IMR-90 (cell line): ENCODE results near the gene CACNA1G. TPM values are rescaled to one million over a fixed set of nuclear protein-coding genes. Genes with fewer than 3 reads are reported as not detected.

Experiments used
- ATAC-seq: fragments of 200-7000 bp; cut with Tn5 transposase; 2 replicates; pipeline ENCODE4 v1.9.1; 2020; ENCODE audit warnings: low read depth, mild to moderate bottlenecking, moderate library complexity
- BruUV-seq: library from RNA; stranded (reverse); fragments of 400-500 nt; replicated peaks from 2 replicates; lab custom pipeline; 2021; lab: Mats Ljungman, UMichigan
- CTCF ChIA-PET: fragments of 300-600 bp; formaldehyde crosslinking; extraction: SDS; loops from one replicate; lab custom pipeline; 2021; ENCODE audit warnings: antibody characterized with exemption; lab: Yijun Ruan, JAX
- POLR2A ChIA-PET: fragments of 300-600 bp; sonication (Branson Sonifier 250); formaldehyde crosslinking; loops from one replicate; lab custom pipeline; 2022; ENCODE audit warnings: antibody characterized with exemption; ENCODE audit not compliant: unreplicated experiment; lab: Charles Lee
- DNase-seq: peaks from one replicate; pipeline ENCODE4 v3.0.0; 2013
- H2AFZ ChIP-seq: replicated peaks from 2 replicates; pipeline ENCODE3; 2013; ENCODE audit warnings: low read length, mild to moderate bottlenecking; ENCODE audit not compliant: poor library complexity
- H2AK5ac ChIP-seq: 2 replicates; pipeline ENCODE4 v1.6.1; 2013; ENCODE audit warnings: low read depth, low read length, inconsistent platforms
- H2AK9ac ChIP-seq: replicated peaks from 2 replicates; pipeline ENCODE3; 2013; ENCODE audit warnings: mild to moderate bottlenecking, low read depth, low read length, moderate library complexity; ENCODE audit not compliant: poor library complexity
- H2BK120ac ChIP-seq: 2 replicates; pipeline ENCODE4 v1.6.1; 2013; ENCODE audit warnings: low read depth, low read length, inconsistent platforms
- H2BK15ac ChIP-seq: 3 replicates; pipeline ENCODE4 v1.6.1; 2013; ENCODE audit warnings: low read depth, low read length, inconsistent platforms
- H2BK20ac ChIP-seq: 2 replicates; pipeline ENCODE4 v1.6.1; 2013; ENCODE audit warnings: low read depth, mild to moderate bottlenecking, inconsistent platforms, low read length, moderate library complexity
- H2BK5ac ChIP-seq: 2 replicates; pipeline ENCODE4 v1.6.1; 2013; ENCODE audit warnings: mild to moderate bottlenecking, low read depth, low read length, inconsistent platforms; ENCODE audit not compliant: poor library complexity, severe bottlenecking
- H3K14ac ChIP-seq: replicated peaks from 2 replicates; pipeline ENCODE4 v1.6.1; 2013; ENCODE audit warnings: low read depth, low read length, inconsistent platforms
- H3K18ac ChIP-seq: 2 replicates; pipeline ENCODE4 v1.6.1; 2013; ENCODE audit warnings: low read depth, low read length, control low read depth
- H3K23ac ChIP-seq: 2 replicates; pipeline ENCODE4 v1.6.1; 2013; ENCODE audit warnings: low read depth, low read length, inconsistent platforms
- H3K27ac ChIP-seq: 2 replicates; pipeline ENCODE4 v1.5.1; 2013; ENCODE audit warnings: mild to moderate bottlenecking, control low read depth, low read length; ENCODE audit not compliant: insufficient read depth
- H3K27me3 ChIP-seq: 2 replicates; pipeline ENCODE4 v1.6.1; 2013; ENCODE audit warnings: low read length; ENCODE audit not compliant: control insufficient read depth, insufficient read depth
- H3K36me3 ChIP-seq: 2 replicates; pipeline ENCODE4 v1.6.1; 2013; ENCODE audit warnings: low read length, mixed read lengths; ENCODE audit not compliant: control insufficient read depth, insufficient read depth
- H3K4ac ChIP-seq: 2 replicates; pipeline ENCODE4 v1.6.1; 2013; ENCODE audit warnings: low read depth, low read length, inconsistent platforms
- H3K4me1 ChIP-seq: 2 replicates; pipeline ENCODE4 v1.6.1; 2013; ENCODE audit warnings: low read length, mixed read lengths; ENCODE audit not compliant: control insufficient read depth, insufficient read depth
- H3K4me2 ChIP-seq: 2 replicates; pipeline ENCODE4 v1.6.1; 2013; ENCODE audit warnings: low read depth, mild to moderate bottlenecking, control low read depth, low read length, moderate library complexity
- H3K4me3 ChIP-seq: 2 replicates; pipeline ENCODE4 v1.5.1; 2013; ENCODE audit warnings: low read depth, mild to moderate bottlenecking, control low read depth, low read length, moderate library complexity; ENCODE audit not compliant: insufficient read depth
- H3K56ac ChIP-seq: 2 replicates; pipeline ENCODE4 v1.6.1; 2013; ENCODE audit warnings: low read length, inconsistent platforms; ENCODE audit not compliant: insufficient read depth; ENCODE audit errors: extremely low read depth
- H3K79me1 ChIP-seq, 2 experiments: 2 replicates each; pipeline ENCODE4 v1.6.1; 2013; ENCODE audit warnings: low read length in 2 of 2, inconsistent platforms in 1 of 2, low read depth in 1 of 2
- H3K9ac ChIP-seq: 2 replicates; pipeline ENCODE4 v1.6.1; 2013; ENCODE audit warnings: low read depth, low read length, control low read depth
- H3K9me1 ChIP-seq: 2 replicates; pipeline ENCODE4 v1.6.1; 2013; ENCODE audit warnings: low read length, inconsistent platforms; ENCODE audit not compliant: insufficient read depth
- H3K9me3 ChIP-seq: 2 replicates; pipeline ENCODE4 v1.6.1; 2013; ENCODE audit warnings: low read length; ENCODE audit not compliant: control insufficient read depth, insufficient read depth
- H4K20me1 ChIP-seq: 2 replicates; pipeline ENCODE4 v1.6.1; 2013; ENCODE audit warnings: low read length, inconsistent platforms; ENCODE audit not compliant: insufficient read depth
- H4K5ac ChIP-seq: 2 replicates; pipeline ENCODE4 v1.6.1; 2013; ENCODE audit warnings: mild to moderate bottlenecking, low read depth, low read length, control low read depth
- H4K8ac ChIP-seq, 2 experiments: 2 replicates each; pipeline ENCODE4 v1.6.1; 2013; ENCODE audit warnings: low read depth in 2 of 2, low read length in 2 of 2, control low read depth in 1 of 2, inconsistent platforms in 1 of 2
- H4K91ac ChIP-seq: 2 replicates; pipeline ENCODE4 v1.6.1; 2013; ENCODE audit warnings: low read depth, low read length, inconsistent platforms; ENCODE audit not compliant: insufficient read depth
- FOS ChIP-seq: fragments of 150-350 bp; IDR thresholded peaks from 2 replicates; pipeline ENCODE4 v1.6.1; 2016; ENCODE audit warnings: low read depth, low read length
- MAFK ChIP-seq: IDR thresholded peaks from 2 replicates; pipeline ENCODE4 v1.6.1; 2012; ENCODE audit warnings: low read depth, low read length, improper control_type of control experiment
- MAZ ChIP-seq: IDR thresholded peaks from 2 replicates; pipeline ENCODE4 v1.6.1; 2012; ENCODE audit warnings: low read depth, mild to moderate bottlenecking, low read length, improper control_type of control experiment, moderate library complexity, borderline replicate concordance
- WGBS, 2 experiments: methylation state at CpG; one replicate each; pipeline versions ENCODE4 v1.1.5 to v1.1.7; 2013; ENCODE audit warnings: missing lambda C conversion rate in 2 of 2; ENCODE audit not compliant: insufficient read length in 1 of 2; ENCODE audit errors: extremely low coverage in 2 of 2; 5-methylcytosine and 5-hydroxymethylcytosine counted together
- dilution Hi-C: fragments of 300-500 bp; cut with HindIII; formaldehyde crosslinking; loops from one replicate; pipeline ENCODE4 v1.14.3; 2018; ENCODE audit warnings: low sequenced_read_pairs; ENCODE audit not compliant: unreplicated experiment
- in situ Hi-C: fragments of 300-500 bp; cut with MboI; formaldehyde crosslinking; loops from 3 replicates; pipeline ENCODE4 v1.14.3; 2019; ENCODE audit warnings: low sequenced_read_pairs, inconsistent platforms, mixed read lengths
- intact Hi-C: fragments of 100-400 bp; cut with micrococcal nuclease; formaldehyde crosslinking; loops from 2 replicates; pipeline ENCODE4 v1.10.0; 2022
- polyA plus RNA-seq, 3 experiments: library from polyadenylated mRNA; depleted of rRNA; stranded (reverse); fragments of >200 nt; gene quantifications; 2 replicates each; pipeline ENCODE4 v1.2.3, GENCODE V29; 2012; ENCODE audit warnings: low replicate concordance in 1 of 3
- total RNA-seq: library from RNA; depleted of rRNA; stranded (reverse); fragments of >200 nt; gene quantifications from 2 replicates; pipeline ENCODE4 v1.2.3, GENCODE V29; 2012

CACNA1G gene
- total and polyA plus RNA-seq, 2 of the 4 experiments (the other 2 are of a cell fraction) = under 0.01 to 0.03 TPM

- no peak overlapping the region for H3K9ac ChIP-seq
Observed at GRCh38 chr17:50638966-50639713, 78.6 kb downstream of the CACNA1G start.

More at GRCh38 chr17:50638966-50639713, 78.6 kb downstream of the CACNA1G start:
- dilution Hi-C loops (no loop called here), intact Hi-C loops (loop anchor here (2.0 kb wide), 1 partner anchor 56 kb away; no protein-coding TSS in a partner anchor), in situ Hi-C loops (loop anchor here (5.0 kb wide), 1 partner anchor 38 kb away; no protein-coding TSS in a partner anchor)
- H3K4me1 ChIP-seq = peaks cover 45% of the 10 kb centered on the region
- peak overlapping the region; percentile 97 for H4K91ac ChIP-seq
- H2AK5ac ChIP-seq = peak overlapping the region; percentile 99
- ChIA-PET CTCF (interaction anchor here (0.5 to 1.0 kb wide), 4 partner anchors 12 to 156 kb away, joined by 3 read pairs; no protein-coding TSS in a partner anchor), POLR2A (interaction anchor here (0.5 to 1.8 kb wide), 2 partner anchors 23 to 97 kb away, joined by 3 to 5 read pairs; no protein-coding TSS in a partner anchor)
- H3K18ac ChIP-seq = peak overlapping the region; percentile 54
- H2BK20ac ChIP-seq = peak overlapping the region; percentile 96
- H4K8ac ChIP-seq = peak overlapping the region; percentile 80 to 85
- H3K27me3 ChIP-seq = no peaks in the 10 kb centered on the region
- peak overlapping the region; percentile 97 for H2BK15ac ChIP-seq
- H2AK9ac ChIP-seq = peak overlapping the region; percentile 48
- H3K4ac ChIP-seq = peak overlapping the region; percentile 93
- WGBS, 2 experiments = 0% methylated on average over 1 of the region's 9 CpGs; no CpG with 5 or more reads in 1 of the 2 experiments
- H3K36me3 ChIP-seq = no peaks in the 10 kb centered on the region
- H3K14ac ChIP-seq = peak overlapping the region; percentile 59
- peak overlapping the region; percentile 91 for H2BK5ac ChIP-seq
- peak overlapping the region; percentile 98 for H2BK120ac ChIP-seq
- H3K9me3 ChIP-seq = no peaks in the 10 kb centered on the region
- peak overlapping the region; percentile 51 for H3K4me2 ChIP-seq
- ATAC-seq (peak; percentile 79), DNase-seq (peak; percentile 97)
- peaks cover 11% of the 10 kb centered on the region for H4K20me1 ChIP-seq
- H3K4me3 ChIP-seq = no peak overlapping the region
- no peak for TF ChIP-seq MAFK
- peak; percentile 65 for TF ChIP-seq FOS
- TF ChIP-seq MAZ = peak; percentile 86
- peak overlapping the region; percentile 75 for H3K56ac ChIP-seq
- BruUV-seq = no TSS peak
- peak overlapping the region; percentile 93 for H3K23ac ChIP-seq
- peak overlapping the region; percentile 84 for H2AFZ ChIP-seq
- peaks cover 24 to 72% of the 10 kb centered on the region in 2 experiments; a peak in 3 of 4 replicates for H3K79me1 ChIP-seq
- H3K27ac ChIP-seq = peak overlapping the region; percentile 75
- peak overlapping the region; percentile 26; the same call in 1 of the 2 replicates for H4K5ac ChIP-seq
- peaks cover 53% of the 10 kb centered on the region for H3K9me1 ChIP-seq
